CD14-positive monocyte (primary cell): ENCODE results near the gene BCL2L14. TPM values are rescaled to one million over a fixed set of nuclear protein-coding genes. Genes with fewer than 3 reads are reported as not detected.

ENCODE experiments used
- DNase-seq, 3 donors: peaks; one replicate each; pipeline ENCODE4 v3.0.0-alpha.2; 2011 to 2022
- H2AFZ ChIP-seq: 2 replicates; pipeline ENCODE4 v1.6.0; 2012; ENCODE audit warnings: mild to moderate bottlenecking, low read depth, low read length, inconsistent platforms; ENCODE audit not compliant: insufficient read depth, poor library complexity, severe bottlenecking
- H3K27ac ChIP-seq, 2 donors: 1 replicate in 1 of 2; 2 replicates in 1 of 2; pipeline ENCODE4 v1.5.1; 2012 to 2013; ENCODE audit warnings: low read length in 2 of 2, control low read depth in 1 of 2, inconsistent platforms in 1 of 2, low read depth in 1 of 2, mild to moderate bottlenecking in 1 of 2
- H3K27me3 ChIP-seq, 2 donors: one replicate each; pipeline versions ENCODE4 v1.6.0 to v1.6.1; 2011 to 2013; ENCODE audit warnings: low read length in 2 of 2; ENCODE audit not compliant: control insufficient read depth in 2 of 2, insufficient read depth in 2 of 2
- H3K36me3 ChIP-seq, 2 donors: replicated peaks in 1 of 2; 1 replicate in 1 of 2; 2 replicates in 1 of 2; pipeline versions ENCODE4 v1.5.1 to v1.6.1; 2012 to 2013; ENCODE audit warnings: low read length in 2 of 2, control low read depth in 1 of 2, inconsistent platforms in 1 of 2, mild to moderate bottlenecking in 1 of 2; ENCODE audit not compliant: insufficient read depth in 2 of 2, control insufficient read depth in 1 of 2
- H3K4me1 ChIP-seq, 2 donors: 1 replicate in 1 of 2; 2 replicates in 1 of 2; pipeline versions ENCODE4 v1.5.1 to v1.6.1; 2012 to 2013; ENCODE audit warnings: low read length in 2 of 2, control low read depth in 1 of 2, inconsistent platforms in 1 of 2, mild to moderate bottlenecking in 1 of 2, moderate library complexity in 1 of 2; ENCODE audit not compliant: insufficient read depth in 2 of 2, control insufficient read depth in 1 of 2
- H3K4me2 ChIP-seq: replicated peaks from 2 replicates; pipeline ENCODE3; 2012; ENCODE audit warnings: low read length, moderate library complexity, mild to moderate bottlenecking; ENCODE audit not compliant: poor library complexity, severe bottlenecking; ENCODE audit errors: extremely low read depth
- H3K4me3 ChIP-seq, 3 experiments: fragments of 200-600 bp in 1 of 3; sonication (generic) in 1 of 3; replicated peaks in 1 of 3; 1 replicate in 2 of 3; 2 replicates in 1 of 3; pipeline ENCODE4 v1.5.1; 2011 to 2013; ENCODE audit warnings: low read length in 3 of 3, mild to moderate bottlenecking in 3 of 3, control low read depth in 2 of 3, low read depth in 2 of 3, inconsistent platforms in 1 of 3, moderate library complexity in 1 of 3
- H3K79me2 ChIP-seq: 2 replicates; pipeline ENCODE4 v1.6.0; 2012; ENCODE audit warnings: mild to moderate bottlenecking, control low read depth, inconsistent platforms, low read length, moderate library complexity; ENCODE audit not compliant: insufficient read depth
- H3K9ac ChIP-seq: 2 replicates; pipeline ENCODE4 v1.6.0; 2017; ENCODE audit warnings: low read length, mild to moderate bottlenecking; ENCODE audit not compliant: insufficient read depth, poor library complexity, severe bottlenecking
- H3K9me3 ChIP-seq, 2 donors: replicated peaks in 1 of 2; 1 replicate in 1 of 2; 2 replicates in 1 of 2; pipeline versions ENCODE4 v1.5.1 to v1.6.1; 2012 to 2013; ENCODE audit warnings: low read length in 2 of 2, control low read depth in 1 of 2; ENCODE audit not compliant: control insufficient read depth in 1 of 2, insufficient read depth in 1 of 2
- H4K20me1 ChIP-seq: 2 replicates; pipeline ENCODE4 v1.6.0; 2012; ENCODE audit warnings: mild to moderate bottlenecking, low read length, control low read depth, moderate library complexity; ENCODE audit not compliant: insufficient read depth
- H3K27ac Mint-ChIP-seq, 7 donors: one replicate each; pipeline ENCODE4 v1.8.0; 2020; ENCODE audit warnings: mild to moderate bottlenecking in 7 of 7, mixed read lengths in 7 of 7, moderate library complexity in 6 of 7, inconsistent platforms in 2 of 7
- H3K27me3 Mint-ChIP-seq, 3 donors: one replicate each; pipeline ENCODE4 v1.8.0; 2021 to 2022; ENCODE audit warnings: low read depth in 3 of 3, mild to moderate bottlenecking in 3 of 3, mixed read lengths in 3 of 3, moderate library complexity in 3 of 3, inconsistent platforms in 1 of 3
- H3K36me3 Mint-ChIP-seq, 2 donors: one replicate each; pipeline ENCODE4 v1.8.0; 2020; ENCODE audit warnings: mixed read lengths in 2 of 2, inconsistent platforms in 1 of 2, mild to moderate bottlenecking in 1 of 2
- H3K4me1 Mint-ChIP-seq: one replicate; pipeline ENCODE4 v1.8.0; 2020; ENCODE audit warnings: mild to moderate bottlenecking, mixed read lengths
- H3K4me3 Mint-ChIP-seq, 2 donors: one replicate each; pipeline ENCODE4 v1.8.0; 2020; ENCODE audit warnings: mild to moderate bottlenecking in 2 of 2, mixed read lengths in 2 of 2, moderate library complexity in 1 of 2
- H3K9me3 Mint-ChIP-seq, 7 donors: one replicate each; pipeline ENCODE4 v1.8.0; 2020 to 2022; ENCODE audit warnings: mixed read lengths in 7 of 7, mild to moderate bottlenecking in 6 of 7, moderate library complexity in 6 of 7, inconsistent platforms in 2 of 7
- CTCF ChIP-seq: fragments of 200-600 bp; IDR thresholded peaks from one replicate; pipeline ENCODE4 v1.8.0; 2022; ENCODE audit warnings: antibody characterized with exemption, mild to moderate bottlenecking
- WGBS: methylation state at CpG from one replicate; pipeline ENCODE4 v1.1.5; 2013; ENCODE audit warnings: missing lambda C conversion rate; ENCODE audit not compliant: insufficient coverage; 5-methylcytosine and 5-hydroxymethylcytosine counted together
- intact Hi-C, 2 donors: fragments of 100-400 bp; cut with micrococcal nuclease; formaldehyde crosslinking; loops; one replicate each; pipeline versions ENCODE4 v1.15.0 to v1.15.1; 2023
- polyA plus RNA-seq, 3 donors: library from polyadenylated mRNA; depleted of rRNA in 1 of 3; unstranded in 2 of 3; stranded (reverse) in 1 of 3; fragments of 300-500 nt in 2 of 3; fragments of >200 nt in 1 of 3; fragmentation: Illumina TruSeq in 2 of 3; gene quantifications; 1 replicate in 2 of 3; 2 replicates in 1 of 3; pipeline ENCODE4 v1.2.3, GENCODE V29; 2012 to 2021

Gene BCL2L14
- polyA plus RNA-seq, 3 donors = not detected

GRCh38 chr12:12088147-12088546 lies 17.4 kb downstream of the BCL2L14 start:
- Mint-ChIP-seq H3K27me3 (peaks cover 0 to 10% (median 2%) of the 10 kb centered on the region in 3 donors), H3K27ac (peak overlapping the region in 1 of 7 donors; percentile 21)
- no peaks in the 10 kb centered on the region for H3K27me3 ChIP-seq

GRCh38 chr12:12088761-12089160 lies 18.0 kb downstream of the BCL2L14 start:
- Histone ChIP-seq H3K36me3 (no peaks in the 10 kb centered on the region), H3K4me3 (no peak overlapping the region), H2AFZ (no peak overlapping the region), H3K27ac (no peak overlapping the region), H3K4me2 (no peak overlapping the region), H3K27me3 (no peaks in the 10 kb centered on the region), H3K79me2 (no peaks in the 10 kb centered on the region), H4K20me1 (no peaks in the 10 kb centered on the region), H3K9ac (no peak overlapping the region), H3K9me3 (no peaks in the 10 kb centered on the region), H3K4me1 (no peaks in the 10 kb centered on the region)
- intact Hi-C loops = no loop called here
- peaks cover 0 to 2% (median 0%) of the 10 kb centered on the region in 7 donors for H3K9me3 Mint-ChIP-seq
- H3K36me3 Mint-ChIP-seq = no peaks in the 10 kb centered on the region
- no peak for DNase-seq
- no peak overlapping the region for H3K4me3 Mint-ChIP-seq
- no peak overlapping the region for H3K27ac Mint-ChIP-seq
- H3K4me1 Mint-ChIP-seq = no peaks in the 10 kb centered on the region
- 97% methylated on average over 5 of the region's 9 CpGs for WGBS
- peaks cover 0 to 10% (median 2%) of the 10 kb centered on the region in 3 donors for H3K27me3 Mint-ChIP-seq
- no peak for TF ChIP-seq CTCF

More at GRCh38 chr12:12088147-12088546, 17.4 kb downstream of the BCL2L14 start:
- Histone ChIP-seq H3K4me3 (no peak overlapping the region), H2AFZ (no peak overlapping the region), H3K36me3 (no peaks in the 10 kb centered on the region), H3K27ac (no peak overlapping the region), H4K20me1 (no peaks in the 10 kb centered on the region), H3K4me1 (no peaks in the 10 kb centered on the region), H3K79me2 (no peaks in the 10 kb centered on the region), H3K9ac (no peak overlapping the region), H3K9me3 (no peaks in the 10 kb centered on the region), H3K4me2 (no peak overlapping the region)
- no peaks in the 10 kb centered on the region for H3K4me1 Mint-ChIP-seq
- WGBS = 93% methylated on average over 3 of the region's 10 CpGs
- DNase-seq = no peak
- no peak overlapping the region for H3K4me3 Mint-ChIP-seq
- H3K36me3 Mint-ChIP-seq = no peaks in the 10 kb centered on the region
- TF ChIP-seq CTCF = no peak
- intact Hi-C loops = no loop called here
- peaks cover 0 to 2% (median 0%) of the 10 kb centered on the region in 7 donors for H3K9me3 Mint-ChIP-seq
